HEK293 (cell line): Measurements from ENCODE around the gene P3H4.
A peak's percentile ranks its signal among the peaks of the same experiment; 100 is the strongest.

Experiments
- CTCF ChIA-PET: fragments of 350-600 bp; formaldehyde crosslinking; extraction: SDS; loops from one replicate; lab custom pipeline; 2021; ENCODE audit warnings: antibody characterized with exemption; lab: Yijun Ruan, JAX
- POLR2A ChIA-PET: fragments of 300-600 bp; formaldehyde crosslinking; extraction: SDS; loops from one replicate; lab custom pipeline; 2020; ENCODE audit warnings: antibody characterized with exemption, inconsistent platforms; lab: Yijun Ruan, JAX
- H3K27ac ChIP-seq: fragments of 200-500 bp; sonication (Bioruptor generic); 2 replicates; pipeline ENCODE4 v1.5.1; 2014; ENCODE audit warnings: low read depth, low read length, control low read depth, inconsistent platforms; ENCODE audit errors: extremely low read depth
- H3K36me3 ChIP-seq, 2 experiments: fragments of 200-500 bp in 1 of 2; sonication (Bioruptor generic) in 1 of 2; 1 replicate in 1 of 2; 2 replicates in 1 of 2; pipeline ENCODE4 v1.5.1; 2014 to 2017; ENCODE audit warnings: inconsistent platforms in 2 of 2, low read length in 2 of 2; ENCODE audit not compliant: control insufficient read depth in 2 of 2, insufficient read depth in 1 of 2
- H3K4me1 ChIP-seq: fragments of 200-500 bp; sonication (Bioruptor generic); 2 replicates; pipeline ENCODE4 v1.5.1; 2014; ENCODE audit warnings: mild to moderate bottlenecking, low read length, inconsistent platforms; ENCODE audit not compliant: control insufficient read depth, insufficient read depth
- H3K4me3 ChIP-seq: 2 replicates; pipeline ENCODE4 v1.5.1; 2011; ENCODE audit warnings: low read depth, mild to moderate bottlenecking, control low read depth, low read length, moderate library complexity
- H3K9me3 ChIP-seq: fragments of 200-500 bp; sonication (Bioruptor generic); 2 replicates; pipeline ENCODE4 v1.5.1; 2014; ENCODE audit warnings: low read depth, low read length, inconsistent platforms; ENCODE audit not compliant: control insufficient read depth, insufficient read depth
- EGR2 ChIP-seq: fragments of 450-650 bp; formaldehyde crosslinking; IDR thresholded peaks from 2 replicates; pipeline ENCODE4 v1.5.1; 2016; ENCODE audit warnings: low read depth, missing biosample characterization, missing genetic modification characterization
- GLIS1 ChIP-seq: fragments of 450-650 bp; formaldehyde crosslinking; IDR thresholded peaks from 2 replicates; pipeline ENCODE4 v1.5.1; 2016; ENCODE audit warnings: missing biosample characterization, missing genetic modification characterization
- GLIS2 ChIP-seq: fragments of 450-650 bp; formaldehyde crosslinking; IDR thresholded peaks from 2 replicates; pipeline ENCODE4 v1.5.1; 2016; ENCODE audit warnings: missing biosample characterization, missing genetic modification characterization
- KLF1 ChIP-seq: fragments of 450-650 bp; formaldehyde crosslinking; IDR thresholded peaks from 2 replicates; pipeline ENCODE4 v1.5.1; 2016; ENCODE audit warnings: missing biosample characterization, missing genetic modification characterization
- MZF1 ChIP-seq: fragments of 450-650 bp; formaldehyde crosslinking; IDR thresholded peaks from 2 replicates; pipeline ENCODE4 v1.5.1; 2017; ENCODE audit warnings: missing biosample characterization, missing genetic modification characterization, borderline replicate concordance
- PATZ1 ChIP-seq: fragments of 450-650 bp; formaldehyde crosslinking; IDR thresholded peaks from 2 replicates; pipeline ENCODE4 v1.5.1; 2016; ENCODE audit warnings: missing biosample characterization, missing genetic modification characterization
- PRDM6 ChIP-seq: fragments of 450-650 bp; formaldehyde crosslinking; IDR thresholded peaks from 2 replicates; pipeline ENCODE4 v1.5.1; 2017; ENCODE audit warnings: missing biosample characterization, missing genetic modification characterization
- SP2 ChIP-seq: fragments of 450-650 bp; formaldehyde crosslinking; IDR thresholded peaks from 2 replicates; pipeline ENCODE4 v1.5.1; 2016; ENCODE audit warnings: missing biosample characterization, missing genetic modification characterization
- SP3 ChIP-seq: fragments of 450-650 bp; formaldehyde crosslinking; IDR thresholded peaks from 2 replicates; pipeline ENCODE4 v1.5.1; 2016; ENCODE audit warnings: missing biosample characterization, missing genetic modification characterization
- ZBTB10 ChIP-seq: fragments of 450-650 bp; formaldehyde crosslinking; IDR thresholded peaks from 2 replicates; pipeline ENCODE4 v1.5.1; 2016; ENCODE audit warnings: missing biosample characterization, missing genetic modification characterization
- ZBTB8A ChIP-seq: fragments of 450-650 bp; formaldehyde crosslinking; IDR thresholded peaks from 2 replicates; pipeline ENCODE4 v1.5.1; 2016; ENCODE audit warnings: missing biosample characterization, missing genetic modification characterization
- ZFHX2 ChIP-seq: fragments of 450-650 bp; formaldehyde crosslinking; conservative IDR thresholded peaks from 2 replicates; pipeline ENCODE4 v1.5.1; 2016; ENCODE audit warnings: missing biosample characterization, missing genetic modification characterization
- ZIC2 ChIP-seq: fragments of 450-650 bp; formaldehyde crosslinking; IDR thresholded peaks from 2 replicates; pipeline ENCODE4 v1.5.1; 2016; ENCODE audit warnings: missing biosample characterization, missing genetic modification characterization
- ZNF155 ChIP-seq: fragments of 450-650 bp; formaldehyde crosslinking; IDR thresholded peaks from 2 replicates; pipeline ENCODE4 v1.5.1; 2016; ENCODE audit warnings: missing biosample characterization, missing genetic modification characterization
- ZNF26 ChIP-seq: fragments of 450-650 bp; formaldehyde crosslinking; IDR thresholded peaks from 2 replicates; pipeline ENCODE4 v1.5.1; 2016; ENCODE audit warnings: missing biosample characterization, missing genetic modification characterization
- ZNF302 ChIP-seq: fragments of 450-650 bp; formaldehyde crosslinking; IDR thresholded peaks from 2 replicates; pipeline ENCODE4 v1.5.1; 2016; ENCODE audit warnings: missing biosample characterization, missing genetic modification characterization, low read depth
- ZNF362 ChIP-seq: fragments of 450-650 bp; formaldehyde crosslinking; IDR thresholded peaks from 2 replicates; pipeline ENCODE4 v1.5.1; 2016; ENCODE audit warnings: missing biosample characterization, missing genetic modification characterization
- ZNF366 ChIP-seq: fragments of 450-650 bp; formaldehyde crosslinking; conservative IDR thresholded peaks from 2 replicates; pipeline ENCODE4 v1.5.1; 2016; ENCODE audit warnings: missing biosample characterization, missing genetic modification characterization
- ZNF518A ChIP-seq: fragments of 450-650 bp; formaldehyde crosslinking; conservative IDR thresholded peaks from 2 replicates; pipeline ENCODE4 v1.5.1; 2016; ENCODE audit warnings: low read depth, missing biosample characterization, missing genetic modification characterization
- ZNF639 ChIP-seq: fragments of 450-650 bp; formaldehyde crosslinking; IDR thresholded peaks from 2 replicates; pipeline ENCODE4 v1.5.1; 2016; ENCODE audit warnings: missing biosample characterization, missing genetic modification characterization
- ZNF792 ChIP-seq: fragments of 450-650 bp; formaldehyde crosslinking; IDR thresholded peaks from 2 replicates; pipeline ENCODE4 v1.5.1; 2016; ENCODE audit warnings: missing biosample characterization, missing genetic modification characterization
- ZXDB ChIP-seq: fragments of 450-650 bp; formaldehyde crosslinking; IDR thresholded peaks from 2 replicates; pipeline ENCODE4 v1.5.1; 2016; ENCODE audit warnings: missing biosample characterization, missing genetic modification characterization

Gene P3H4

GRCh38 chr17:41785859-41786226, 25.9 kb downstream of the P3H4 start:
- Histone ChIP-seq H3K36me3 (peaks cover 0 to 7% of the 10 kb centered on the region in 2 experiments; a peak in 2 of 3 replicates), H3K9me3 (no peaks in the 10 kb centered on the region), H3K4me1 (peaks cover 12% of the 10 kb centered on the region), H3K4me3 (peak overlapping the region; percentile 61), H3K27ac (peak overlapping the region; percentile 53; the same call in 1 of the 2 replicates)
- CTCF ChIA-PET, result interaction anchor here (0.6 to 4.7 kb wide), 22 partner anchors 10 to 208 kb away, joined by 3 to 108 read pairs (median 5); partner anchors contain the start of genes HAP1, KLHL10, NT5C3B and P3H4
- POLR2A ChIA-PET, result interaction anchor here (0.9 to 4.4 kb wide), 25 partner anchors 8 to 235 kb away, joined by 3 to 105 read pairs (median 11); partner anchors contain the start of genes ACLY, EIF1, FKBP10 and HAP1
- TF ChIP-seq PRDM6 (tag by site-specific recombination) (no peak), PATZ1 (tag by site-specific recombination) (peak; percentile 61; the same call in 1 of the 2 replicates), GLIS2 (tag by site-specific recombination) (peak; percentile 92), ZBTB8A (0 out of 2 replicates have a peak, but pooled peaks have one; percentile 22), ZNF155 (no peak), ZNF366 (tag by site-specific recombination) (0 out of 2 replicates have a peak, but pooled peaks have one; percentile 26), KLF1 (tag by site-specific recombination) (peak; percentile 97), SP3 (tag by site-specific recombination) (peak; percentile 3), ZIC2 (tag by site-specific recombination) (peak; percentile 81), MZF1 (tag by site-specific recombination) (no peak), ZNF302 (tag by site-specific recombination) (no peak), ZNF518A (tag by site-specific recombination) (no peak), SP2 (tag by site-specific recombination) (peak; percentile 37; the same call in 1 of the 2 replicates), EGR2 (peak; percentile 39), ZFHX2 (tag by site-specific recombination) (peak; percentile 60), ZNF362 (tag by site-specific recombination) (no peak), ZNF639 (tag by site-specific recombination) (0 out of 2 replicates have a peak, but pooled peaks have one; percentile 14), ZXDB (no peak), ZBTB10 (tag by site-specific recombination) (peak; percentile 64), GLIS1 (tag by site-specific recombination) (0 out of 2 replicates have a peak, but pooled peaks have one; percentile 44), ZNF792 (no peak), ZNF26 (tag by site-specific recombination) (no peak)
